ENCODE results near the gene EYS. TPM values are rescaled to one million over a fixed set of nuclear protein-coding genes. Genes with fewer than 3 reads are reported as not detected.

The EYS gene
- total RNA-seq, 1 experiment from 2014 or later = not detected

DNA sequence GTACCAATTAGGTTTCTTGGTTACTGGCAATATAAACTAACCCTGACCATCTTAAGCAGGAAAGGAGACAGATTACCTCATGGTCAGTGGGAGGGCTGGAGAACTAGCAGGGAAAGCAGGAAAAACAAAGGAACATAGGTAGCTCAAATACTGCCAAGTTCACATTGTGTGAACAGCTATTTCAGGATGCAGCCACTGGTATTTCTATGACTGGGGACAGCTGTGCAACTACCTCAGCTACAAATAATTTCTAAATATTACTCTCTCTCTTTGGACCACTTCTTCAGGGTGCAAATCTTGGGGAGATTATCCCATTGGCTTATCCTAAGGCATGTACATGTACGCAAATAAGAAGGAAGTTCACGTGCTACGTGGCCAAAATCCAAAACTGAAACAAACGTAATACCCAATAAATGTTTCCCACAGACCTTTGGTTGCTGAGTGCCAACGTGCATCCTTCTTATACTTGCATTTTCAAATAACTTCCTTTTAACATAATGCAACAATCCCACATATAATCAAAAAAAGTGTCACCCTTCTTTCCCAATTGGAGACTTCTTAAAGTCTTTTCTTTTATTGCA, 1890.5 kb downstream of the EYS start:
- H3T11ph ChIP-seq (ENCODE audit: low read length) = no peak overlapping the region
- no peaks in the 10 kb centered on the region for H4K20me1 ChIP-seq (ENCODE audit: control insufficient read depth, insufficient read depth, insufficient read length)
- H3K23me2 ChIP-seq (ENCODE audit: insufficient read length, low read depth, low read length, poor library complexity, severe bottlenecking) = no peaks in the 10 kb centered on the region
- no peak for DNase-seq
- no peak overlapping the region for H2AK5ac ChIP-seq (ENCODE audit: insufficient read length, low read length)
- Mint-ChIP-seq H3K4me1 (peaks cover 3 to 9% of the 10 kb centered on the region in 2 experiments; a peak in 2 of 4 replicates), H3K27ac (no peak overlapping the region), H3K27me3 (ENCODE audit: low read depth) (no peaks in the 10 kb centered on the region), H3K9me3 (no peaks in the 10 kb centered on the region), H3K4me3 (no peak overlapping the region; a peak in 1 of 5 replicates), H3K36me3 (ENCODE audit: insufficient read depth in 1 of 3, low read depth in 3 of 3) (no peaks in the 10 kb centered on the region)
- H2AFZ ChIP-seq (ENCODE audit: low read length) = no peak overlapping the region
- H2BK15ac ChIP-seq (ENCODE audit: low read depth, low read length) = no peak overlapping the region
- no peak overlapping the region for H3K27ac ChIP-seq (ENCODE audit: insufficient read length, low read depth, low read length)
- H3K14ac ChIP-seq (ENCODE audit: insufficient read depth, low read length) = no peak overlapping the region
- H3K18ac ChIP-seq (ENCODE audit: insufficient read length, low read depth, low read length) = no peak overlapping the region
- H2BK120ac ChIP-seq (ENCODE audit: low read depth, low read length, poor library complexity, severe bottlenecking) = no peak overlapping the region
- no peak overlapping the region for H2BK20ac ChIP-seq (ENCODE audit: low read depth, low read length, poor library complexity, severe bottlenecking)
- no CpG with 5 or more reads among the region's 5 CpGs for WGBS (ENCODE audit: extremely low coverage, insufficient read length, low lambda C conversion rate)
- no peak overlapping the region for H4K8ac ChIP-seq (replicated peaks; ENCODE audit: insufficient read length, low read depth, low read length)
- no peaks in the 10 kb centered on the region for H3K9me3 ChIP-seq (ENCODE audit: control insufficient read depth, low read depth, low read length)
- TF ChIP-seq, protein P1, sequence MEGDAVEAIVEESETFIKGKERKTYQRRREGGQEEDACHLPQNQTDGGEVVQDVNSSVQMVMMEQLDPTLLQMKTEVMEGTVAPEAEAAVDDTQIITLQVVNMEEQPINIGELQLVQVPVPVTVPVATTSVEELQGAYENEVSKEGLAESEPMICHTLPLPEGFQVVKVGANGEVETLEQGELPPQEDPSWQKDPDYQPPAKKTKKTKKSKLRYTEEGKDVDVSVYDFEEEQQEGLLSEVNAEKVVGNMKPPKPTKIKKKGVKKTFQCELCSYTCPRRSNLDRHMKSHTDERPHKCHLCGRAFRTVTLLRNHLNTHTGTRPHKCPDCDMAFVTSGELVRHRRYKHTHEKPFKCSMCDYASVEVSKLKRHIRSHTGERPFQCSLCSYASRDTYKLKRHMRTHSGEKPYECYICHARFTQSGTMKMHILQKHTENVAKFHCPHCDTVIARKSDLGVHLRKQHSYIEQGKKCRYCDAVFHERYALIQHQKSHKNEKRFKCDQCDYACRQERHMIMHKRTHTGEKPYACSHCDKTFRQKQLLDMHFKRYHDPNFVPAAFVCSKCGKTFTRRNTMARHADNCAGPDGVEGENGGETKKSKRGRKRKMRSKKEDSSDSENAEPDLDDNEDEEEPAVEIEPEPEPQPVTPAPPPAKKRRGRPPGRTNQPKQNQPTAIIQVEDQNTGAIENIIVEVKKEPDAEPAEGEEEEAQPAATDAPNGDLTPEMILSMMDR (conservative IDR thresholded peaks at IDR 0.05) = no peak
- no peak overlapping the region for H4K5ac ChIP-seq (ENCODE audit: insufficient read length, low read depth, low read length)
- H3K9ac ChIP-seq (ENCODE audit: extremely low read depth, insufficient read length, low read length) = no peak overlapping the region
- H3K4me2 ChIP-seq (ENCODE audit: insufficient read depth, insufficient read length, low read length) = no peak overlapping the region
- H3K79me2 ChIP-seq (ENCODE audit: insufficient read depth, low read length) = no peaks in the 10 kb centered on the region
- no peak overlapping the region for H3K4ac ChIP-seq (ENCODE audit: low read depth, low read length)
- H3K27me3 ChIP-seq (ENCODE audit: insufficient read depth, low read length) = no peaks in the 10 kb centered on the region
- no peak overlapping the region for H3K56ac ChIP-seq (ENCODE audit: insufficient read length, low read depth, low read length)
- no peak overlapping the region for H3K23ac ChIP-seq (ENCODE audit: insufficient read length, low read depth, low read length)
- H3K79me1 ChIP-seq (ENCODE audit: insufficient read depth, low read depth, low read length, poor library complexity, severe bottlenecking) = no peaks in the 10 kb centered on the region
- H2BK5ac ChIP-seq (ENCODE audit: insufficient read length, low read length) = no peak overlapping the region
- no peaks in the 10 kb centered on the region for H3K4me1 ChIP-seq (ENCODE audit: insufficient read depth, low read length)
- no peak overlapping the region for H4K91ac ChIP-seq (ENCODE audit: insufficient read length, low read depth, low read length)
- H2BK12ac ChIP-seq (ENCODE audit: insufficient read length, low read depth, low read length) = no peak overlapping the region
